ENCODE data around the gene LRRC3C.
A peak's percentile ranks its signal among the peaks of the same experiment; 100 is the strongest.

The LRRC3C gene

DNA sequence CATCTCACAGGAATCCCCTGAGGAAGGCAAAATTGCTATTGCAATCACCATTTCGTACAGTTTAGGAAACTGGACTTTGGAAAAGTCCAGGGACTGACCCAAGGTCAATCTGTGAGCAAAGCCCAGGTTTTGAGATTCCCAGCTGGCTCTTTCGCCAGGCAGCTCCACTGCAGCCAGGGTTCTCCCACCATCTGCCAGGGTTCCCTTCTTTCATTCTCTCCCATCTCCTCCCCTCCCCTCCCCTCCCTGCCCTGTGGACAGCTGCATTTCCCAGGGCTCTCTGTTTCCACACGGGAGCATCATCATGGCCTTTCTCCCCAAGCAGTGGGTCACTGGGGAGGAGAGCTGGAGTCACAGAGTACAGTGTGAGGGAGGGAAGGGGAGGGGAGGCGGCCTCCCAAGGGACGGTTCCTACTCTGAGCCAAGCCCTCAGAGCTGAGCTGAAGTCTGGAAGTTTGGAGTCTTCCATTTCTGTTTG is 23.4 kb downstream of the LRRC3C start:
- no peak for DNase-seq

- DNase-seq: no peak
Observed at GRCh38 chr17:39951924-39952679, 24.6 kb downstream of the LRRC3C start.

- DNase-seq: peak; percentile 95
Observed at GRCh38 chr17:39952680-39953470, 25.3 kb downstream of the LRRC3C start.

DNA sequence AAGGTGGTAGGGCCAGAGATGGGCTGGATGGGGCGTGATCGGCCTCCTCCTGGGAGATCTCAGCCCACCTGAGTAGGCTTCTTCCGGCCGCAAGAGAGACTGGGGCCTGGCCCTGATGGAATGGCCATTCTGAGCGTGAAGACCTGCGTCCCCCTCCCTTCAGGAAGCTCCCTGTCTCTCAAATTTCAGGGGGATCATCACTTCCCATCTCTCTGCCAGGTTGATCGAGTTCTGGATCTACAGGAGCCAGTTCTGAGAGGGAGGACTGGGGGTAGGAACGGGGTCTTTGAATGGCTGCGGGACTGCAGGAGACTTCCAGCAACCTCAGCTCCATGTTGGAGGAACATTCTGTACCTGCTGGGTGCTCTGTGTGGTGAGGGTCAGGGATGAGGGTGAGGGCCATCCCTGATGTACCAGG is 25.9 kb downstream of the LRRC3C start:
- no peak for DNase-seq

DNA sequence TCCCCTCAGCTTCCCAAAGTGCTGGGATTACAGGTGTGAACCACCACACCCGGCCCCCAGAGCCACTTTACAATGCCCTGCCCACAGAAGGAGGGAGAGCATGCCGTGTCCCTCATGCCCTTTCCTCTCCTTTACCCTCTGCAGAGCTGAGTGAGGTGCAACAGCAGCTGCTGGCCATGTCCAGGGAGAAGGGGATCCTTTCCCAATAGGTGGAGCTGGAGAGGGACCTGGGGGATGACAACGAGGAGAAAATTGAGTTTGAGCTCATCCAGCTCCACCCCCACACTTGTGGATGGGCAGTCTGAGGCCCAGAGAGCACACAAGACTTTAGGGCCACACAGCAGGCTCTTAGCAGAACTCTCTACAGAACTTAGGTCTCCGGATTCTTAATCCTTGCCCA is 27.3 kb downstream of the LRRC3C start:
- DNase-seq: no peak

DNA sequence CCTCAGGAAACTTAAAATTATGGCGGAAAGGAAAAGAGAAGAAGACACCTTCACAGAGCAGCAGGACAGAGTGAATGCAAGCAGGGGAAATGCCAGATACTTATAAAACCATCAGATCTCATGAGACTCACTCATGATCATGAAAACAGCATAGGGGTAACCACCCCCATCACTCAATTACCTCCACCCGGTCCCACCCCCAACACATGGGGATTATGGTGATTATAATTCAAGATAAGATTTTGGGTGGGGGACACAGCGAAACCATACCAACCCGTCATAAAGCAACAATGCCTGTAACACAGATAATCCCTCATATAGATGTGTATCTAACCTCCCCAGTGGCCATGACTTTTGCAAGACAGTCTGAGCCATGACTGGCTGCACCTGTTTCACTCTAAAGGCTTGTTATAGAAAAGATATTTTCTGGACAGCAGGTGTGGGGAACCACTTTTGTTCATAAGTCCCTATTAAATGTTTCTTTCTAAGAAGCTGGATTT is 28.2 kb downstream of the LRRC3C start:
- no peak for DNase-seq

GRCh38 chr17:39960524-39961041 is 33.1 kb downstream of the LRRC3C start:
- DNase-seq: no peak

GRCh38 chr17:39962642-39963220 is 35.2 kb downstream of the LRRC3C start, which contains the start of gene GSDMA:
Gene GSDMA (plus strand): TSS chr17:39963004. CDS start chr17:39965688, 2,684 bp downstream.
- no peak for DNase-seq

DNA sequence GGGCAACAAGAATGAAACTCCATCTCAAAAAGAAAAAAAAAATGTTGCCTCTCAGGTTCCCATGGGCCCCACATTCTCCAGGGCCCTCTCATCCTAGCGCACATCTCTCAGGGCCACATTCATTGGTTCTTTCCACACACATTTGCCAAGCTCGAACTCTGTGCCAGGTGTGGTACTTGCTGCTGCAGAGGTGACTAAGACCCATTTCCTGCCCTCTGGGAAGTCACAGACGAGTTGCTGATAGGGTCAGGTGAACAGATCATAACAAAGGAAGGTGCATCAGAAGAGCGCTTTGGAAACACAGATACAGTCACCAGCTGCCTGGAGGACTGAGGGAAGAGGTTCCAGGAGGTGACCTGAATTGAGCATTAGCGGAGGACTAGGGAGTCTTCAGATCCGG is 36.3 kb downstream of the LRRC3C start:
- no peak for DNase-seq

GRCh38 chr17:39965017-39965699 is 37.6 kb downstream of the LRRC3C start:
- DNase-seq: no peak

- DNase-seq: no peak
Observed at GRCh38 chr17:39966771-39967170, 39.2 kb downstream of the LRRC3C start.

GRCh38 chr17:39968761-39969160 is 41.2 kb downstream of the LRRC3C start:
- DNase-seq: no peak

DNA sequence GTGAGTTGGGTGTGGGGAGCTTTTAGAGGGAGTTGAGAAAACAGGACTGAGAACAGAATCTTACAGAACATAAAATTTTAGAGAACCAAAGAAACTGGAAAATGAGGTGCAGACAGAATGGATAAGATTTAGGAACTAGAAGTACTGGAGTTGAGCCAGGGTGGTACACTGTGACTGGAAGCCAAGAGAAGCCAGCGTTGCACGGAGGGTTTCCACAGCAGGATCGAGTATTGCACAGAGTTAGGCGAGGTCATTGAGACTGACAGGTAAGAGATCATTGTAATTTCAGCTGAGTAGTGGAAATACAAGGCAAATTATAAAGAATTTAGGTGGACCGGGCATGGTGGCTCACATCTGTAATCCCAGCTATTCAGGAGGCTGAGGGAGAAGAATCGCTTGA is 41.8 kb downstream of the LRRC3C start:
- no peak for DNase-seq

DNA sequence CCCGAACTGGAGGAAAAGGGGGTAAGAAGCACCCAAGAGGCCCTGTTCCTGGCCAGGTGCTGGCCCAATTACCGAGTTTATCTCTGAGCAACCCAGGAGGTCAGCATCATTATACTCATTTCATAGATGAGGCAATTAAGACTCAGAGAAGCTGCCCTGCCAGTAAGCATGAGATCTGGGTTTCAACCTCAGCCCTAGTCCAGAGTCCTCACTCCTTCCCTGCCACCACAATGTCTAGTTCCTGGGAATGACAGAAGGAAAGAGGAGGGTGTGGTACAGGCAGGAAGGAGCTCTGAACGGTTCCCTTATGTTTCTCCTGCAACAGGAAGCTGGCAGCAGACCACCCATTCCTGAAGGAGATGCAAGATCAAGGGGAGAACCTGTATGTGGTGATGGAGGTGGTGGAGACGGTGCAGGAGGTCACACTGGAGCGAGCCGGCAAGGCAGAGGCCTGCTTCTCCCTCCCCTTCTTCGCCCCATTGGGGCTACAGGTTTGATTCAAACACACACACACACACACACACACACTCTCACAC is 42.7 kb downstream of the LRRC3C start:
- DNase-seq: no peak

DNA sequence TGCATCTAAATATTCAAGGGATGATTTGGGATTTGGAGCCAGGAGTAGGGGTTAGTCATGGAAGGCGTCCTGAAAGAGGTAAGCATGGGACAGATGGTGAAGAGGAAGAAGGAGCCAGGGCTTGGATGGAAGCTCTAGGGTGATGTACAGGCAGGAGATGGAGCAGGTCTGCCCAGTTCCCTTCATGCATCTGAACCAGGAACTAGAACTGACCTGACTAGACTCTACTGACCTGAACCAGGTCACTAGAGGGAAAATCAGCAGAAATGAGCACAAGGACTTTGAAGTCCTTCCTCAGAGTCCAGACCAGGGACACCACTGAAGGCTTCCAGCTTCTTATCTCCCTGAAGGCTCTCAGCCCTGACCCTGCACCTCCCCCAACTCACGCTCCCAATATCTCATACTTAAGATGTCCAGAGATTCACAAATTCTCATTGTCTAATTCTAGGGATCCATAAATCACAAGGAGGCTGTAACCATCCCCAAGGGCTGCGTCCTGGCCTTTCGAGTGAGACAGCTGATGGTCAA is 43.6 kb downstream of the LRRC3C start:
- DNase-seq: no peak

- no peak for DNase-seq
Observed at GRCh38 chr17:39972271-39972670, 44.7 kb downstream of the LRRC3C start.

DNA sequence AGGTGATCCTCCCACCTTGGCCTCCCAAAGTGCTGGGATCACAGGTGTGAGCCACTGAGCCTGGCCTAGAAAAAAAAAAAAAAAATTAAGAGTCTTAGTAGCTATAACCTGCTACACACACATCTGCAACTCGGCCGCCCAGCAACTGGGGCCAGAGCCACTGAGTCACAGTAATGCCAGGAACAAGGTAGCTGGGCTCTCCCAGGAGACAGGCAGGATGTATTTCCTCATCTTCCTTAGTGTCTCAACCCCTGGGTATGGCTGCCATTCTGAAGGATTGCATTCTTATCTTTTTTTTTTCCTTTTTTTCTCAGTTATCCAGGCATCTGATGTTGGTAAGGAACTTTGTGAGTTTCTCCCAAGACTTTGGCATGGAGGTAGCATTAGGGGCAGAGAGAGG is 46.0 kb downstream of the LRRC3C start:
- DNase-seq: no peak

GRCh38 chr17:39974433-39974832 is 46.9 kb downstream of the LRRC3C start:
- no peak for DNase-seq

- no peak for DNase-seq
Observed at GRCh38 chr17:39975801-39976200, 48.3 kb downstream of the LRRC3C start.

DNA sequence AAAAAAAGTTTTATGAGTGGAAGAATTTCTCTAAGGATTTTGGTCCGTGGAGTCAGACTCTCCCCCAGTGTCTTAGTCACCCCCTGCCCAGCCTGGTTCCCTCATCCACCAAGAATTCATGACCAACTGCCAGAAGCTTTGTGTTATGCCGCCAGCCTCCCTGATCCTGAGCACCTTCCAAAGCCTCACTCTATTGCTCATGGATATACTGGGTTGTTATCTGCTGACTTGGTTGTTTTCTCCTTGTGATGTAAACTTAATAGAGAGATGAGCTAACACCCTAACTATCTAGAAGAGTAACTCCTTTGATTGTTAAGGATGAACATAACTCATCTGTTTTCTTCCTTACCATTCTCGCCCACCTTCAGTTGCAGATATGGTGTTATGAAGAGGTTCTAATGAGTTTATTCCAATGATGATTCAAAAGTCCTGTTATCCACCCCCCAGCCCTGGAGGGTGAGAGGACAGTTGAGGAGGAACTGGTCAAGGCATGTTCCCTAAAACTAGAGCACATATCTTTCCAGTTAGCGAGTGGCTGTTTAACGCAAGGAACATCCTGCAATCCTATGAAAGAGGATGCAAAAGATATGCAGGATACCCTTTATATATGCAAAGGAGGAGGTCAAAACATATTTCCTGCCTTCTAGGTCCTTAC is 51.6 kb downstream of the LRRC3C start:
- DNase-seq: no peak

- peak; percentile 33 for DNase-seq
Observed at GRCh38 chr17:39979893-39980350, 52.4 kb downstream of the LRRC3C start.

All from NCI-H345 (cell line).